ENCODE data around the gene SENP7. TPM values are rescaled to one million over a fixed set of nuclear protein-coding genes. Genes with fewer than 3 reads are reported as not detected.
A peak's percentile ranks its signal among the peaks of the same experiment; 100 is the strongest.
"Not testable (repeated sequence)": the region's sequence is repeated elsewhere in the genome, so short reads cannot be mapped to it uniquely, and the experiment has no call there.

The SENP7 gene
- total RNA-seq, 1 donor from 2014 or later, result 48.0 TPM

DNA sequence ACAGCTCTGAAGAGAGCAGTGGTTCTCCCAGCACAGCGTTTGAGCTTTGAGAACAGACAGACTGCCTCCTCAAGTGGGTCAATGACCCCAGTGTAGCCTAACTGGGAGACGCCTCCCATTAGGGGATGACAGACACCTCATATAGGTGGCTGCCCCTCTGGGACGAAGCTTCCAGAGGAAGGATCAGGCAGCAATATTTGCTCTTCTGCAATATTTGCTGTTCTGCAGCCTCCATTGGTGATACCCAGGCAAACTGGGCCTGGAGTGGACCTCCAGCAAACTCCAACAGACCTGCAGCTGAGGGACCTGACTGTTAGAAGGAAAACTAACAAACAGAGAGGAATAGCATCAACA lies 45.7 kb downstream of the SENP7 start:
- Histone ChIP-seq H3K4me2 (peak overlapping the region; percentile 72), H3K79me2 (ENCODE audit: low read depth) (peaks cover 19% of the 10 kb centered on the region), H3K4me3 (peak overlapping the region; percentile 37), H3K27ac (peak overlapping the region; percentile 45), H2AFZ (replicated peaks) (peak overlapping the region; percentile 89)
- not testable (repeated sequence) for H3K36me3 ChIP-seq; DNase-seq (ENCODE audit: low spot score); H3F3A ChIP-seq (ENCODE audit: low read depth); H3K27ac Mint-ChIP-seq; H3K4me1 ChIP-seq; H4K20me1 ChIP-seq (ENCODE audit: low read depth); H3K9ac ChIP-seq; H3K27me3 ChIP-seq; H3K9me3 ChIP-seq (ENCODE audit: low read depth); H3K27me3 Mint-ChIP-seq (ENCODE audit: insufficient read depth, low read depth)
- H3K9me3 Mint-ChIP-seq, result peaks cover 38% of the 10 kb centered on the region
- H3K4me1 Mint-ChIP-seq, result peaks cover 11% of the 10 kb centered on the region
- H3K4me3 Mint-ChIP-seq, result peak overlapping the region; percentile 65
- H3K36me3 Mint-ChIP-seq, result peaks cover 31% of the 10 kb centered on the region

DNA sequence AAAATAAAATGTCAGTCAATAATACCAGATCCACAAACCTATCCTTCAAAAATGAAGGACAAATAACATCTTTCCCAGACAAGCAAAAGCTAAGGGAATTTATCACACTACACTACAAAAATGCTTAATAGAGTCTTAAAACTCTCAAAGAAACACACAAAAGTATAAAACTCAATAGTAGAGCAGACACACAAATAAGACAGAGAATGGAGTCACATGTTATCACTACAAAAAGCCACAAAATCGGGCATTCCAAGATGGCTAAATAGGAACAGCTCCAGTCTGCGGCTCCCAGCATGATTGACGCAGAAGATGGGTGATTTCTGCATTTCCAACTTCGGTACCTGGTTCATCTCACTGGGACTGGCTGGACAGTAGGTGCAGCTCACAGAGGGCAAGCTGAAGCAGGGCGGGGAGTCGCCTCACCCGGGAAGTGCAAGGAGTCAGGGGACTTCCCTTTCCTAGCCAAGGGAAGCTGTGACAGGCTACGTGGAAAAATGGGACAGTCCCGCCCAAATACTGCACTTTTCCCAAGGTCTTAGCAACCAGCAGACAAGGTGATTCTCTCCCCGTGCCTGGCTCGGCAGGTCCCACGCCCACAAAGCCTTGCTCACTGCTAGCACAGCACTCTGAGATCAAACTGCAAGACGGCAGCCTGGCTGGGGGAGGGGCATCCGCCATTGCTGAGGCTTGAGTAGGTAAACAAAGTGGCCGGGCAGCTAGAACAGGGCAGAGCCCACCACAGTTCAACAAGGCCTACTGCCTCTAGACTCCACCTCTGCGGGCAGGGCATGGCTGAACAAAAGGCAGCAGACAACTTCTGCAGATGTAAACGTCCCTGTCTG lies 46.3 kb downstream of the SENP7 start:
- Histone ChIP-seq H3K9me3 (ENCODE audit: low read depth) (no peaks in the 10 kb centered on the region), H3K27ac (peak overlapping the region; percentile 45), H3K4me3 (peak overlapping the region; percentile 37), H4K20me1 (ENCODE audit: low read depth) (no peaks in the 10 kb centered on the region), H3K27me3 (no peaks in the 10 kb centered on the region), H3K9ac (no peak overlapping the region), H3F3A (ENCODE audit: low read depth) (no peaks in the 10 kb centered on the region), H2AFZ (replicated peaks) (peak overlapping the region; percentile 89), H3K79me2 (ENCODE audit: low read depth) (peaks cover 19% of the 10 kb centered on the region), H3K4me2 (peak overlapping the region; percentile 72), H3K4me1 (peaks cover 5% of the 10 kb centered on the region), H3K36me3 (no peaks in the 10 kb centered on the region)
- Mint-ChIP-seq H3K27me3 (ENCODE audit: insufficient read depth, low read depth) (peaks cover 3% of the 10 kb centered on the region), H3K27ac (no peak overlapping the region), H3K36me3 (peaks cover 30% of the 10 kb centered on the region), H3K4me1 (peaks cover 11% of the 10 kb centered on the region), H3K9me3 (peaks cover 35% of the 10 kb centered on the region), H3K4me3 (peak overlapping the region; percentile 65)
- TF ChIP-seq, protein P1, sequence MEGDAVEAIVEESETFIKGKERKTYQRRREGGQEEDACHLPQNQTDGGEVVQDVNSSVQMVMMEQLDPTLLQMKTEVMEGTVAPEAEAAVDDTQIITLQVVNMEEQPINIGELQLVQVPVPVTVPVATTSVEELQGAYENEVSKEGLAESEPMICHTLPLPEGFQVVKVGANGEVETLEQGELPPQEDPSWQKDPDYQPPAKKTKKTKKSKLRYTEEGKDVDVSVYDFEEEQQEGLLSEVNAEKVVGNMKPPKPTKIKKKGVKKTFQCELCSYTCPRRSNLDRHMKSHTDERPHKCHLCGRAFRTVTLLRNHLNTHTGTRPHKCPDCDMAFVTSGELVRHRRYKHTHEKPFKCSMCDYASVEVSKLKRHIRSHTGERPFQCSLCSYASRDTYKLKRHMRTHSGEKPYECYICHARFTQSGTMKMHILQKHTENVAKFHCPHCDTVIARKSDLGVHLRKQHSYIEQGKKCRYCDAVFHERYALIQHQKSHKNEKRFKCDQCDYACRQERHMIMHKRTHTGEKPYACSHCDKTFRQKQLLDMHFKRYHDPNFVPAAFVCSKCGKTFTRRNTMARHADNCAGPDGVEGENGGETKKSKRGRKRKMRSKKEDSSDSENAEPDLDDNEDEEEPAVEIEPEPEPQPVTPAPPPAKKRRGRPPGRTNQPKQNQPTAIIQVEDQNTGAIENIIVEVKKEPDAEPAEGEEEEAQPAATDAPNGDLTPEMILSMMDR (IDR thresholded peaks at IDR 0.05), result no peak
- TF ChIP-seq EZH2phosphoT487 (IDR thresholded peaks at IDR 0.05) (no peak), EZH2 (IDR thresholded peaks at IDR 0.05) (no peak)
- DNase-seq (ENCODE audit: low spot score), result peak; percentile 62

DNA sequence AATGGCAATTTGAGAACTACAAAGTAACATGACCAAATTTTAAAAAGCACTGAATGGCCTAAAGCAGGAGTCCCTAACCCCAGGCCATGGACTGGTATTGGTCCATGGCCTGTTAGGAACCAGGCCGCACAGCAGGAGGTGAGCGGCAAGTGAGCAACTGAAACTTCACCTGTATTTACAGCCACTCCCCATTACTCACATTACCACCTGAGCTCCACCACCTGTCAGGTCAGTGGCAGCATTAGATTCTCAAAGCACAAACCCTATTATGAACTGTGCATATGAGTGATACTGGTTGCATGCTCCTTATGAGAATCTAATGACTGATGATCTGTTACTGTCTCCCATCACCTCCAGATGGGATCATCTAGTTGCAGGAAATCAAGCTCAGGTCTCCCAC lies 48.8 kb downstream of the SENP7 start:
- Mint-ChIP-seq H3K27ac (no peak overlapping the region), H3K4me1 (peaks cover 11% of the 10 kb centered on the region), H3K4me3 (no peak overlapping the region), H3K27me3 (ENCODE audit: insufficient read depth, low read depth) (peaks cover 3% of the 10 kb centered on the region), H3K9me3 (peaks cover 18% of the 10 kb centered on the region), H3K36me3 (peaks cover 25% of the 10 kb centered on the region)
- DNase-seq (ENCODE audit: low spot score), result no peak
- no peak overlapping the region for H3K27ac ChIP-seq
- H3K4me2 ChIP-seq, result no peak overlapping the region
- TF ChIP-seq EZH2 (IDR thresholded peaks at IDR 0.05), result no peak
- no peak for TF ChIP-seq EZH2phosphoT487 (IDR thresholded peaks at IDR 0.05)
- TF ChIP-seq, protein P1 (IDR thresholded peaks at IDR 0.05), result no peak
- no peak overlapping the region for H2AFZ ChIP-seq (replicated peaks)
- H3K36me3 ChIP-seq, result no peaks in the 10 kb centered on the region
- peaks cover 27% of the 10 kb centered on the region for H3K79me2 ChIP-seq (ENCODE audit: low read depth)
- H3K9me3 ChIP-seq (ENCODE audit: low read depth), result no peaks in the 10 kb centered on the region
- H3K4me1 ChIP-seq, result peaks cover 5% of the 10 kb centered on the region
- no peak overlapping the region for H3K4me3 ChIP-seq
- no peaks in the 10 kb centered on the region for H3K27me3 ChIP-seq
- no peak overlapping the region for H3K9ac ChIP-seq
- no peaks in the 10 kb centered on the region for H4K20me1 ChIP-seq (ENCODE audit: low read depth)
- no peaks in the 10 kb centered on the region for H3F3A ChIP-seq (ENCODE audit: low read depth)

DNA sequence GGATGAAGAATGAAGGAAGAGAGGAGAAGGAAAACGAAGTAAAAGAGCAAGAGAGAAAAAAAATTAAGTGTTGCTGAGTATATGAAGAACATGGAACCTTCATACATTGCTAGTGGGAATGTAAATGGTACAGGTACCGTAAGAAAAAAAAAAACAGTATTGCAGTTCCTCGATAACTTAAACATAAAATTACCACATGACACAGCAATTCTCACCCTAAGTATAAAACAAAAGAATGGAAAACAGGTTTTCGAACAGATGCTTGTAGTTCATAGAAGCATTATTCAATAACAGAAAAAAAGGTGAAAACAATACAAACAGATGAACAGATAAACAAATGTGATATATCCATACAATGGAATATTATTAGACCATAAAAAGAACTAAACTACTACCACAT lies 51.6 kb downstream of the SENP7 start:
- Histone ChIP-seq H3K9me3 (ENCODE audit: low read depth) (no peaks in the 10 kb centered on the region), H3K9ac (no peak overlapping the region), H3K4me2 (no peak overlapping the region), H3K36me3 (no peaks in the 10 kb centered on the region), H3K27me3 (no peaks in the 10 kb centered on the region), H3K27ac (no peak overlapping the region), H3K4me1 (no peaks in the 10 kb centered on the region), H3K4me3 (no peak overlapping the region), H4K20me1 (ENCODE audit: low read depth) (no peaks in the 10 kb centered on the region), H3F3A (ENCODE audit: low read depth) (no peaks in the 10 kb centered on the region), H2AFZ (replicated peaks) (no peak overlapping the region), H3K79me2 (ENCODE audit: low read depth) (peaks cover 27% of the 10 kb centered on the region)
- Mint-ChIP-seq H3K36me3 (peaks cover 15% of the 10 kb centered on the region), H3K27me3 (ENCODE audit: insufficient read depth, low read depth) (peaks cover 3% of the 10 kb centered on the region), H3K9me3 (peaks cover 7% of the 10 kb centered on the region), H3K4me1 (peaks cover 4% of the 10 kb centered on the region), H3K27ac (no peak overlapping the region), H3K4me3 (no peak overlapping the region)
- TF ChIP-seq EZH2phosphoT487 (IDR thresholded peaks at IDR 0.05), result no peak
- TF ChIP-seq, protein P1 (IDR thresholded peaks at IDR 0.05), result no peak
- no peak for TF ChIP-seq EZH2 (IDR thresholded peaks at IDR 0.05)
- no peak for DNase-seq (ENCODE audit: low spot score)
